ENCODE results near the gene S100A14. TPM values are rescaled to one million over a fixed set of nuclear protein-coding genes. Genes with fewer than 3 reads are reported as not detected.

Gene S100A14
- total and polyA plus RNA-seq, 2 of the 13 experiments (the other 11 are each of a cell fraction or from before 2014, with no cell fraction given): 1.4 to 7.7 TPM

DNA sequence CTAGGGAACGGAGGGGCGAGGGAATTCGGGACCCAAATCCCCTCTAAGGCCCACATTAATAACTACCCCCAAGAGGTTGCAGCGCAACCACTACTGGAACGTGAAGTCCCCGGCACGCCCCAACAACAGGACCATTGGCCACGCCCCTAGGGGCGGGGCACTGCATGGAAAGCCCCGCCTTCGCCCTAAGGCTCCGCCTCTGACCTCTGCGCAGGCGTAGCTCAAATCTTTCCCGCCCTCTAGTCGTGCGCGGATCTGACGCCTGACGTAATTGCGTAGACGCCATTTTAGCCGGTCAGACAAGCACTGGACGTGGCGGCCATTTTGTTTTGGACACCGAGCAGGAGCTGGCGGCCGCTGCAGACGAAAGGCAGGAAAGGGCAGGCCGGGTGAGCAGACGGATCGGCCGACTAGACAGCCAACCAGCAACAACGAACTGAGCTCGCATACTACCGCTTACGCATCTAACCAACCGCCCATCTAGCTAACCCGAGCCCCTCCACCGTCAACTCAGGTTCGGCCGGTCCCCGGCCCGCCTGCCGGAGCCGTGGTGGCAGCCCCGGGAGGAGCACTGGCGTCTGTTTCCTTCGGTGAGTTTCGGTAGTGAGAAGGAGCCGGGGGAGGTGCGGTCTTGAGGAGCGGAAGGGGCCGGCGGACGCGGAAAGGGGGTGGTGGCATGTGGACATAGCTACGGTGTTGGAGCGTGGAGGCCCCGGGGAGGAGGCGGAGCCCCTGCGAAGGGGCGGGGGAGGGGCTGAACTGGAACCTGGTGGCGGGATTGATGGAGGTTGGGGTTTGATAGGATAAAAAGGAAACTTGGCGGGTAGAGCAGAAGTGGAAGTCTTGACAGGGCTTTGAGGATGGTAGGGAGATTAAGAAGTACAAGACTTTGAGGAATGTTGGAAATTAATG, 17.9 kb upstream of the S100A14 start, which contains the start of gene CHTOP (continued):
- TF ChIP-seq ZNF407 (CRISPR knock-in tag; IDR thresholded peaks at IDR 0.05; ENCODE audit: not compliant biosample characterization): no peak
- TF ChIP-seq, protein P1, sequence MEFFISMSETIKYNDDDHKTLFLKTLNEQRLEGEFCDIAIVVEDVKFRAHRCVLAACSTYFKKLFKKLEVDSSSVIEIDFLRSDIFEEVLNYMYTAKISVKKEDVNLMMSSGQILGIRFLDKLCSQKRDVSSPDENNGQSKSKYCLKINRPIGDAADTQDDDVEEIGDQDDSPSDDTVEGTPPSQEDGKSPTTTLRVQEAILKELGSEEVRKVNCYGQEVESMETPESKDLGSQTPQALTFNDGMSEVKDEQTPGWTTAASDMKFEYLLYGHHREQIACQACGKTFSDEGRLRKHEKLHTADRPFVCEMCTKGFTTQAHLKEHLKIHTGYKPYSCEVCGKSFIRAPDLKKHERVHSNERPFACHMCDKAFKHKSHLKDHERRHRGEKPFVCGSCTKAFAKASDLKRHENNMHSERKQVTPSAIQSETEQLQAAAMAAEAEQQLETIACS (CRISPR knock-in tag; IDR thresholded peaks at IDR 0.05): no peak
- no peak for TF ChIP-seq ZNF382 (CRISPR knock-in tag; IDR thresholded peaks at IDR 0.05; ENCODE audit: borderline replicate concordance)
- TF ChIP-seq SRSF9 (IDR thresholded peaks at IDR 0.05; ENCODE audit: borderline replicate concordance, insufficient read depth, low read depth, low read length, poor library complexity, severe bottlenecking): no peak
- no peak for TF ChIP-seq SMC3 (IDR thresholded peaks at IDR 0.05; ENCODE audit: low read length)
- peak; percentile 83 for TF ChIP-seq MYPOP (CRISPR knock-in tag; IDR thresholded peaks at IDR 0.05)
- TF ChIP-seq JDP2 (CRISPR knock-in tag; IDR thresholded peaks at IDR 0.05; ENCODE audit: borderline replicate concordance): no peak; the same call in 1 of the 2 replicates
- TF ChIP-seq IKZF5 (CRISPR knock-in tag; IDR thresholded peaks at IDR 0.05): peak; percentile 85
- TF ChIP-seq ZNF720 (CRISPR knock-in tag; IDR thresholded peaks at IDR 0.05): no peak
- TF ChIP-seq, protein P2, sequence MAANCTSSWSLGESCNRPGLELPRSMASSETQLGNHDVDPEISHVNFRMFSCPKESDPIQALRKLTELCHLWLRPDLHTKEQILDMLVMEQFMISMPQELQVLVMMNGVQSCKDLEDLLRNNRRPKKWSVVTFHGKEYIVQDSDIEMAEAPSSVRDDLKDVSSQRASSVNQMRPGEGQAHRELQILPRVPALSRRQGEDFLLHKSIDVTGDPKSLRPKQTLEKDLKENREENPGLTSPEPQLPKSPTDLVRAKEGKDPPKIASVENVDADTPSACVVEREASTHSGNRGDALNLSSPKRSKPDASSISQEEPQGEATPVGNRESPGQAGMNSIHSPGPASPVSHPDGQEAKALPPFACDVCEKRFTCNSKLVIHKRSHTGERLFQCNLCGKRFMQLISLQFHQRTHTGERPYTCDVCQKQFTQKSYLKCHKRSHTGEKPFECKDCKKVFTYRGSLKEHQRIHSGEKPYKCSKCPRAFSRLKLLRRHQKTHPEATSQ (CRISPR knock-in tag; IDR thresholded peaks at IDR 0.05; ENCODE audit: borderline replicate concordance): 0 out of 2 replicates have a peak, but pooled peaks have one; percentile 19
- TF ChIP-seq ZNF775 (CRISPR knock-in tag; IDR thresholded peaks at IDR 0.05; ENCODE audit: borderline replicate concordance): no peak
- TF ChIP-seq KLF6 (CRISPR knock-in tag; IDR thresholded peaks at IDR 0.05): peak; percentile 65; the same call in 1 of the 2 replicates
- no peak for TF ChIP-seq ZKSCAN8 (CRISPR knock-in tag; IDR thresholded peaks at IDR 0.05; ENCODE audit: borderline replicate concordance)

All from HepG2 (cell line).